Suprapubic skin (tissue), 4 donors: ENCODE results near the gene MTARC2. TPM values are rescaled to one million over a fixed set of nuclear protein-coding genes. Genes with fewer than 3 reads are reported as not detected.
A peak's percentile ranks its signal among the peaks of the same experiment; 100 is the strongest.

Experiments
- DNase-seq, 2 donors: peaks; one replicate each; pipeline ENCODE4 v3.0.0-alpha.2; 2019; ENCODE audit warnings: low spot score in 2 of 2
- H3K27ac ChIP-seq: fragments of 200-600 bp; sonication (generic); one replicate; pipeline ENCODE4 v1.5.1; 2019
- H3K27me3 ChIP-seq: fragments of 200-600 bp; sonication (generic); one replicate; pipeline ENCODE4 v1.5.1; 2019
- H3K36me3 ChIP-seq: fragments of 200-600 bp; sonication (generic); one replicate; pipeline ENCODE4 v1.5.1; 2019
- H3K4me1 ChIP-seq: fragments of 200-600 bp; sonication (generic); one replicate; pipeline ENCODE4 v1.5.1; 2019
- H3K4me3 ChIP-seq: fragments of 200-600 bp; sonication (generic); one replicate; pipeline ENCODE4 v1.5.1; 2019; ENCODE audit warnings: mild to moderate bottlenecking
- H3K9me3 ChIP-seq: fragments of 200-600 bp; sonication (generic); one replicate; pipeline ENCODE4 v1.5.1; 2019
- EP300 ChIP-seq: sonication (generic); formaldehyde crosslinking; IDR thresholded peaks from one replicate; pipeline ENCODE4 v1.6.1; 2017; ENCODE audit warnings: antibody characterized with exemption
- POLR2A ChIP-seq, 2 donors: fragments of 450-650 bp; IDR thresholded peaks; one replicate each; pipeline ENCODE4 v1.6.1; 2017; ENCODE audit warnings: antibody characterized with exemption in 2 of 2, mild to moderate bottlenecking in 2 of 2, moderate library complexity in 2 of 2
- POLR2AphosphoS5 ChIP-seq, 3 donors: sonication (generic); formaldehyde crosslinking; IDR thresholded peaks; one replicate each; pipeline ENCODE4 v1.6.1; 2017; ENCODE audit warnings: antibody characterized with exemption in 3 of 3
- WGBS: methylation state at CpG from one replicate; pipeline ENCODE4 v1.1.5; 2018; 5-methylcytosine and 5-hydroxymethylcytosine counted together
- total RNA-seq, 4 donors: library from RNA; depleted of rRNA; stranded (reverse); fragments of >200 nt; gene quantifications; one replicate each; pipeline ENCODE4 v1.1.0, GENCODE V29; 2016
- TF ChIP-seq, protein P1 (sequence below), 2 donors: fragments of 200-600 bp in 1 of 2; fragments of 450-650 bp in 1 of 2; sonication (generic) in 1 of 2; IDR thresholded peaks; one replicate each; pipeline ENCODE4 v1.5.1; 2016 to 2019; ENCODE audit warnings: antibody characterized with exemption in 2 of 2, mild to moderate bottlenecking in 1 of 2, moderate library complexity in 1 of 2

Gene MTARC2
- total RNA-seq, 4 donors from 2014 or later: 3.4 to 5.3 (median 4.1) TPM

DNA sequence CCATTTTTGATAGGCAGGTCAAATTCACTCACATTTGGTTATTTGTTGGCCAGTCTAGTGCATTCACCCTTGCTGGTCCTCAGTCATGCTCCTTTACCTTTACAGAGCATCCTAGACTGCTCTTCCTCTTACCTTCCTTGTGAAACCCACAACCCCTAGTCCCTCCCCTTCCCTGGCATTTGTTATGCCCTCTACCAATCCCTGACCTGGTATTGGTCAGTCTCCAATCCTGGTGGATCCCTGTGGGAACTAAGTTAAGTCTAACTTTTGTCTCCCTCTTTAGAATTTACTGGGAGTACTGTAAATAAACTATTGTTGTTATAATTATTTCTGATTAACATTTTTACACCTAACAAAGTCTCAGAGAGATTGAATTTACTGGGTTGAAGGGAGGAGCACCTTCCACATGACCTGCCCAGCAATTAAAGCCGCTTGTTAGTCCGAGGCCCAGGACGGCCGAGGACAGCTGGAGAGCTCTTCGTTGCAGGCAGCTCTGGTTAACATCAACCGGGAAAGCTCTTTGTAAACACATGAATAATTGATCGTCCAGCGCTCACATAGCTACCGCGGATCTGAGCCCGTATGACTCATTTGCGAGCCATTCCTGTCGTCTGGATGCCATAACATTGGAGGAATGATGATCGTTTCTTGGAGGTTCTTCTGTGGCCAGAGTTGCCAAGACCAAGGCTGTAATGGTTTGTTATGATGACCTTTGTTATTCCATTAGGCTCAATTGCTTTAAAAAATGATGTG, 70.5 kb downstream of the MTARC2 start:
- Histone ChIP-seq H3K9me3 (no peaks in the 10 kb centered on the region), H3K36me3 (no peaks in the 10 kb centered on the region), H3K4me3 (no peak overlapping the region), H3K27me3 (no peaks in the 10 kb centered on the region), H3K27ac (peak overlapping the region; percentile 80), H3K4me1 (peaks cover 5% of the 10 kb centered on the region)
- no peak for DNase-seq
- WGBS: 75% methylated on average over 14 of the region's 14 CpGs
- no peak for TF ChIP-seq EP300
- TF ChIP-seq POLR2A (IDR thresholded peaks at IDR 0.05): peak in 1 of 2 donors; percentile 10
- peak in 2 of 3 donors; percentile 12 to 39 for TF ChIP-seq POLR2AphosphoS5 (IDR thresholded peaks at IDR 0.05)

DNA sequence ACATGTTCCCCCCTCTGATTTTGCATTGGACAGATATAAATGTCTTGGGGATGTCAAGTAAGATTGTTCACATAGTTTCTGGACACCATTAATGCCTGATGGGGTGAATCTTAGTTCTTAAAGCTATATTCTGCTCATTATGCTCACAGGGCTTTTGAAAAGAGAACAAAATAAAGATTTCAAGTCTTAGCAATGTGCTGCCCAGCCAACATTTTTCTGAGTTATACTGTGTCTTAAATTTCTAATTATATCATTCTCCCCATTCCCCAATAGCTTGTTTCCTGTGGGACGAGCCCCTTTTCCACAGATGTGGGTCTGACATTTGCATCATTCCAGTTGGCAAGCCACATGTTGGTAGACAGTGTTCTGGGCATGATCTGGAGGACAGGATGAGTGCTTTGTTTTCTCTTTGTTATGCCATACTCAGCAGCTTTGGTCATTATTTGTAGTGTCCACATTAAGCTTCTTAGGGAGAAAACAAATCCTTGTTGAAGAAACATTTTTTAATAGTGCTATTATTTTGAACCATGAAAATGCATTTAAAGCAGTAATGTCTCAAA, 71.4 kb downstream of the MTARC2 start:
- Histone ChIP-seq H3K4me1 (peaks cover 5% of the 10 kb centered on the region), H3K36me3 (no peaks in the 10 kb centered on the region), H3K27ac (peak overlapping the region; percentile 70), H3K4me3 (no peak overlapping the region), H3K27me3 (no peaks in the 10 kb centered on the region), H3K9me3 (no peaks in the 10 kb centered on the region)
- no peak for DNase-seq
- 54% methylated on average over 1 of the region's 1 CpG for WGBS
- TF ChIP-seq POLR2AphosphoS5 (IDR thresholded peaks at IDR 0.05) (peak in 2 of 3 donors; percentile 40 to 52), EP300 (no peak)

DNA sequence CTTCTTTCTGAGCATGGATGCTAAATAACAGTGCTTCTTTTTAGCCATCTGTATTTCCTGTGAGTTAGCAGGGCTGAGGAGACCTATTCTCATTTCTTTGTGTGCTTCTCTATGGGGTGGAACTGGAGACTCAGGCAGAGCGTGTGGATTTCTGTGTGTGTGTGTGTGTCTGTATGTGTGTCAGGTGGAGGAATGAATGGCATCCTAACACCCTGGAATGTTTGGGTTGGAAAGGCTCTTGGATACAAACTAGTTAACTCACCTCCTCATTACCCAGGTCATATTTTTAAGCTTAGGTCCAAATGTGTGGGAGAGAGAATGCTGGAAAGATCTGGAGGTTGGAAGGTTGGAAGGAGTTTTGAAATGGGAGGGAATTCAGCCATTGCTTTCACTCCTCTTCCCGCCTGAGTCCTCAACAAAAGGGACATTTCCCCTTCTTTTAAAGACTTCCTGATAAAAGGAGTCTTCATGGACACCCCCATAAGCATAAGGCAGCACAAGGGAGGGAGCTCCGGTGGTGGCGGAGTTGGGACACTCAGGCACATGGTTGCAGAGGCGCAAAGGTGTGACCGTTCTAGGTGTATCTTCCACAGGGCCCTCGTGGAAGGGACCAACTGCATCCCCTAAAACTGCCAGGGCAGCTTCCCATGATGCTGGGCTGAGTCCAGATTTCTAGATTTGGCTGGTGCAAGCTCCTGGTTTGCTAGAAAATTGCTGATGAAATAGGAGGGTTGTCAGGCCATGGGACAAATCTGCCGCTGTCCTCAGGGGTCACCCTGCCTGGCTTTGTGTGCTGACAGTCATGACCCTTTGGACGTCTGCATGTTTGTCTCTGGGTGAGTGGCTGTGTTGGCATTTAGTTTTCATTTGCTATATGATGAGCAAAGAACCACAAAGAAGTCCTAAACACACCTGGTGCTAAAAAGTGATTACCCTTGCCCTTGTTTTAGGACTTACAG, 76.2 kb downstream of the MTARC2 start:
- Histone ChIP-seq H3K27ac (no peak overlapping the region), H3K4me3 (no peak overlapping the region), H3K4me1 (no peaks in the 10 kb centered on the region), H3K27me3 (no peaks in the 10 kb centered on the region), H3K36me3 (no peaks in the 10 kb centered on the region), H3K9me3 (no peaks in the 10 kb centered on the region)
- DNase-seq: no peak
- 84% methylated on average over 9 of the region's 9 CpGs for WGBS
- TF ChIP-seq POLR2AphosphoS5 (IDR thresholded peaks at IDR 0.05) (no peak), EP300 (no peak), POLR2A (IDR thresholded peaks at IDR 0.05) (no peak)
- TF ChIP-seq, protein P1, sequence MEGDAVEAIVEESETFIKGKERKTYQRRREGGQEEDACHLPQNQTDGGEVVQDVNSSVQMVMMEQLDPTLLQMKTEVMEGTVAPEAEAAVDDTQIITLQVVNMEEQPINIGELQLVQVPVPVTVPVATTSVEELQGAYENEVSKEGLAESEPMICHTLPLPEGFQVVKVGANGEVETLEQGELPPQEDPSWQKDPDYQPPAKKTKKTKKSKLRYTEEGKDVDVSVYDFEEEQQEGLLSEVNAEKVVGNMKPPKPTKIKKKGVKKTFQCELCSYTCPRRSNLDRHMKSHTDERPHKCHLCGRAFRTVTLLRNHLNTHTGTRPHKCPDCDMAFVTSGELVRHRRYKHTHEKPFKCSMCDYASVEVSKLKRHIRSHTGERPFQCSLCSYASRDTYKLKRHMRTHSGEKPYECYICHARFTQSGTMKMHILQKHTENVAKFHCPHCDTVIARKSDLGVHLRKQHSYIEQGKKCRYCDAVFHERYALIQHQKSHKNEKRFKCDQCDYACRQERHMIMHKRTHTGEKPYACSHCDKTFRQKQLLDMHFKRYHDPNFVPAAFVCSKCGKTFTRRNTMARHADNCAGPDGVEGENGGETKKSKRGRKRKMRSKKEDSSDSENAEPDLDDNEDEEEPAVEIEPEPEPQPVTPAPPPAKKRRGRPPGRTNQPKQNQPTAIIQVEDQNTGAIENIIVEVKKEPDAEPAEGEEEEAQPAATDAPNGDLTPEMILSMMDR (IDR thresholded peaks at IDR 0.05): no peak

DNA sequence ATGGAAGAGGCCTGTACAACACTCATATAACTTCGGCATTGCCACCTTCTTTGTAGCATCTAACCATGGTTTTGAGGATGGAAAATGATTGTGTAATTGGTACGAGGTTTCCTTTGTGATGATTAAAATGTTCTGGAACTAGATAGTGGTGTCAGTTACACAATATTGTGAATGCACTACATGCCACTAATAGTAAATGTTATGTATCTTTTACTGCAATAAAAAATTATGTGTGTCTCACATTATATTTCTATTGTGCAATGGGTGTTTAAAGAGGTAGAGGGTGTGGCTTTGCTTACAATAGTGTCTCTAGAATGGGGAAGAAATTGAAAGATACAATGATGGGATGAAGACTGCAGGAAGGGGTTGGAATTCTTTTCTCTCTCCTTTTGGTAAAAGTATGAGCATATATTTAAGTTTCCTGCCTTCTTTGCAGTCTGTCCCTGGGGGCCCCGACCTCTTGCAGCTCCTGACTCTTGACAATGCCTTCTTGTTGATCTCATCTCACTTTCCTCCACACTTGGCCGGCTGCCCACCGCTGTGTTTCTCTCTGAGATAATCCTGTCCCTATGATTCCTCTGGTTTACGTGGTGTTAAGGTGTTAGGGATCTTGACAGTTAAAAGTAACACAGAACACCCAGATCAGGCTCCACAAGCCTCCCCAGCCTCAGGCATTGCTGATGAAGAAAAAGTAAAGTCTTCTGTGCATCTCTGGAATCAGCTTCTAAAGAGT, 77.9 kb downstream of the MTARC2 start:
- DNase-seq: no peak
- H3K9me3 ChIP-seq: no peaks in the 10 kb centered on the region
- H3K27ac ChIP-seq: no peak overlapping the region
- H3K36me3 ChIP-seq: no peaks in the 10 kb centered on the region
- no peaks in the 10 kb centered on the region for H3K27me3 ChIP-seq
- H3K4me3 ChIP-seq: no peak overlapping the region
- WGBS: 52% methylated on average over 6 of the region's 6 CpGs
- H3K4me1 ChIP-seq: no peaks in the 10 kb centered on the region
- TF ChIP-seq POLR2A (IDR thresholded peaks at IDR 0.05) (no peak), POLR2AphosphoS5 (IDR thresholded peaks at IDR 0.05) (no peak), EP300 (no peak)
- TF ChIP-seq, protein P1 (IDR thresholded peaks at IDR 0.05): no peak

DNA sequence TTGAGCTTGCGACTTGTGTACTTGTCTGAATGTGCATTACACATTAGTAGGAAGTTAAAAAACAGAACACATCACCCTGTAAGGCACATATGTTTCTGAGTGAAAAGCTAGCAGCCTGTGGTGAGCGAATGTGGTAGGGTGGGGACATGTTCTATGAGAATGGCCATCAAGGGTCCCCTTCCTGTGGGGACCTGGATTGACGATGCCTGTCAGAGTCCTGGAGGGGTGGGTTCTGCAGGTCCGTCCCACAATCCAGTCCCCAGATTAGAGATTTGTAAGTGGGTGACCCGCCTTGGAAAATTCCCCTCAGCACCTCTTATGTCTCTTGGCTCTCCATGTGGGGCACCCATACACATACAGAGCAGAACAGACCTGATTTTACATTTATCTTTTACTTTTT, 78.6 kb downstream of the MTARC2 start:
- no peak overlapping the region for H3K27ac ChIP-seq
- 95% methylated on average over 5 of the region's 5 CpGs for WGBS
- H3K27me3 ChIP-seq: no peaks in the 10 kb centered on the region
- H3K36me3 ChIP-seq: no peaks in the 10 kb centered on the region
- no peaks in the 10 kb centered on the region for H3K9me3 ChIP-seq
- TF ChIP-seq POLR2AphosphoS5 (IDR thresholded peaks at IDR 0.05): no peak
- no peak for TF ChIP-seq EP300
- TF ChIP-seq POLR2A (IDR thresholded peaks at IDR 0.05): no peak
- TF ChIP-seq, protein P1 (IDR thresholded peaks at IDR 0.05): no peak
- H3K4me1 ChIP-seq: no peaks in the 10 kb centered on the region
- no peak overlapping the region for H3K4me3 ChIP-seq
- no peak for DNase-seq
